Endothelial cell of umbilical vein (primary cell): ENCODE measurements around the gene CALHM1. TPM values are rescaled to one million over a fixed set of nuclear protein-coding genes. Genes with fewer than 3 reads are reported as not detected.

ENCODE experiments used
- BruUV-seq: library from RNA; stranded (reverse); fragments of 400-500 nt; replicated peaks from 2 replicates; lab custom pipeline; 2021; lab: Mats Ljungman, UMichigan
- CTCF ChIA-PET: fragments of 300-600, 350-600 bp; sonication (Branson Sonifier 250); formaldehyde crosslinking; loops from one replicate; lab custom pipeline; 2021; ENCODE audit warnings: antibody characterized with exemption, inconsistent platforms; lab: Charles Lee
- POLR2A ChIA-PET: fragments of 300-600, 350-600 bp; sonication (Branson Sonifier 250); formaldehyde crosslinking; loops from one replicate; lab custom pipeline; 2021; ENCODE audit warnings: antibody characterized with exemption, inconsistent platforms; lab: Charles Lee
- DNase-seq: peaks from one replicate; pipeline ENCODE4 v3.0.0-alpha.2; 2011; ENCODE audit warnings: low read depth, low spot score
- FAIRE-seq: peaks from 2 replicates; lab custom pipeline; 2011; peaks lifted over from hg19 to GRCh38; lab: Jason Lieb, UNC
- H2AFZ ChIP-seq: 2 replicates; pipeline ENCODE4 v1.6.0; 2012; ENCODE audit warnings: low read depth, low read length, control low read depth, inconsistent platforms
- H3K27ac ChIP-seq: 2 replicates; pipeline ENCODE4 v1.5.1; 2011; ENCODE audit warnings: low read depth, mild to moderate bottlenecking, control low read depth, low read length, moderate library complexity; ENCODE audit not compliant: insufficient read depth
- H3K27me3 ChIP-seq, 2 experiments: 2 replicates each; pipeline versions ENCODE4 v1.6.0 to v1.6.1; 2011; ENCODE audit warnings: low read length in 2 of 2, mixed read lengths in 1 of 2; ENCODE audit not compliant: control insufficient read depth in 2 of 2, insufficient read depth in 2 of 2
- H3K36me3 ChIP-seq, 2 experiments: 2 replicates in 1 of 2; 3 replicates in 1 of 2; pipeline ENCODE4 v1.5.1; 2011; ENCODE audit warnings: low read length in 2 of 2, mild to moderate bottlenecking in 1 of 2, moderate library complexity in 1 of 2; ENCODE audit not compliant: control insufficient read depth in 2 of 2, insufficient read depth in 2 of 2; ENCODE audit errors: extremely low read depth in 1 of 2
- H3K4me1 ChIP-seq: 3 replicates; pipeline ENCODE4 v1.5.1; 2011; ENCODE audit warnings: mild to moderate bottlenecking, low read length; ENCODE audit not compliant: control insufficient read depth, insufficient read depth; ENCODE audit errors: extremely low read depth
- H3K4me2 ChIP-seq: 2 replicates; pipeline ENCODE4 v1.6.1; 2011; ENCODE audit warnings: low read length, control low read depth, mixed read lengths; ENCODE audit not compliant: insufficient read depth
- H3K4me3 ChIP-seq, 3 experiments: fragments of 200-600 bp in 1 of 3; sonication (generic), shearing (Covaris generic) in 1 of 3; replicated peaks in 1 of 3; 2 replicates each; pipeline ENCODE4 v1.5.1; 2011 to 2016; ENCODE audit warnings: control low read depth in 3 of 3, low read length in 3 of 3, mild to moderate bottlenecking in 2 of 3, inconsistent platforms in 1 of 3, low read depth in 1 of 3, moderate library complexity in 1 of 3; ENCODE audit not compliant: insufficient read depth in 1 of 3
- H3K79me2 ChIP-seq: 2 replicates; pipeline ENCODE4 v1.6.0; 2012; ENCODE audit warnings: low read length, inconsistent platforms; ENCODE audit not compliant: control insufficient read depth, insufficient read depth
- H3K9ac ChIP-seq: replicated peaks from 2 replicates; pipeline ENCODE3; 2011; ENCODE audit warnings: low read length, control low read depth; ENCODE audit not compliant: insufficient read depth; ENCODE audit errors: extremely low read depth
- H3K9me1 ChIP-seq: replicated peaks from 3 replicates; pipeline ENCODE4 v1.6.0; 2011; ENCODE audit warnings: mild to moderate bottlenecking, low read length; ENCODE audit not compliant: control insufficient read depth, insufficient read depth; ENCODE audit errors: extremely low read depth
- H3K9me3 ChIP-seq: replicated peaks from 2 replicates; pipeline ENCODE4 v1.5.1; 2012; ENCODE audit warnings: low read length, inconsistent platforms; ENCODE audit not compliant: control insufficient read depth, insufficient read depth
- H4K20me1 ChIP-seq: replicated peaks from 2 replicates; pipeline ENCODE3; 2011; ENCODE audit warnings: mild to moderate bottlenecking, low read length; ENCODE audit not compliant: control insufficient read depth, insufficient read depth; ENCODE audit errors: extremely low read depth
- EZH2 ChIP-seq: IDR thresholded peaks from 2 replicates; pipeline ENCODE4 v1.6.1; 2012; ENCODE audit warnings: borderline replicate concordance, low read depth, mild to moderate bottlenecking, moderate library complexity, low read length, inconsistent platforms; ENCODE audit not compliant: severe bottlenecking
- FOS ChIP-seq: IDR thresholded peaks from 2 replicates; pipeline ENCODE4 v1.6.1; 2011; ENCODE audit warnings: mild to moderate bottlenecking, low read length, moderate library complexity, borderline replicate concordance; ENCODE audit not compliant: insufficient read depth
- GATA2 ChIP-seq: IDR thresholded peaks from 2 replicates; pipeline ENCODE4 v1.7.0; 2011; ENCODE audit warnings: low read depth, mild to moderate bottlenecking, moderate library complexity, mixed read lengths, low read length; ENCODE audit not compliant: insufficient read length, insufficient read depth
- JUN ChIP-seq: IDR thresholded peaks from 2 replicates; pipeline ENCODE4 v1.6.1; 2011; ENCODE audit warnings: borderline replicate concordance, low read depth; ENCODE audit not compliant: insufficient read length, insufficient read depth
- MAX ChIP-seq: IDR thresholded peaks from 2 replicates; pipeline ENCODE4 v1.6.1; 2011; ENCODE audit not compliant: insufficient read depth, insufficient read length
- MYC ChIP-seq: IDR thresholded peaks from one replicate; pipeline ENCODE4 v1.6.1; 2011; ENCODE audit warnings: mild to moderate bottlenecking, low read depth, low read length
- POLR2A ChIP-seq: IDR thresholded peaks from 2 replicates; pipeline ENCODE4 v1.6.1; 2012; ENCODE audit warnings: low read depth, mild to moderate bottlenecking, control low read depth, low read length
- POLR2AphosphoS5 ChIP-seq: IDR thresholded peaks from 2 replicates; pipeline ENCODE4 v1.6.1; 2012; ENCODE audit warnings: low read depth, mild to moderate bottlenecking, control low read depth, low read length, moderate library complexity; ENCODE audit not compliant: insufficient read depth
- dilution Hi-C: fragments of 300-500 bp; cut with MboI; formaldehyde crosslinking; loops from one replicate; pipeline ENCODE4 v1.15.0; 2019; ENCODE audit warnings: low sequenced_read_pairs; ENCODE audit not compliant: extremely low pct_ligation_motif_present
- intact Hi-C: fragments of 100-400 bp; cut with micrococcal nuclease; formaldehyde crosslinking; loops from one replicate; pipeline ENCODE4 v1.10.0; 2022
- polyA plus RNA-seq, 4 experiments: library from polyadenylated mRNA; depleted of rRNA in 3 of 4; stranded (reverse) in 3 of 4; unstranded in 1 of 4; fragments of >200 nt; gene quantifications; 2 replicates each; pipeline versions ENCODE4 v1.2.1 to v1.2.3, GENCODE V29; 2011 to 2012; ENCODE audit warnings: missing spikeins in 1 of 4
- total RNA-seq: library from RNA; stranded (reverse); gene quantifications from 2 replicates; pipeline ENCODE4 v1.2.3, GENCODE V29; 2021
- TF ChIP-seq, protein P1 (sequence below), 2 donors: IDR thresholded peaks; 1 replicate in 1 of 2; 2 replicates in 1 of 2; pipeline ENCODE4 v1.5.1; 2011; ENCODE audit warnings: low read length in 2 of 2, mild to moderate bottlenecking in 2 of 2, moderate library complexity in 2 of 2, control low read depth in 1 of 2, inconsistent platforms in 1 of 2, low read depth in 1 of 2; ENCODE audit not compliant: insufficient read depth in 1 of 2; ENCODE audit errors: extremely low read depth in 1 of 2

CALHM1 gene
- total and polyA plus RNA-seq, 2 donors (not counting 3 experiments of a cell fraction or from before 2014, with no cell fraction given), result not detected

DNA sequence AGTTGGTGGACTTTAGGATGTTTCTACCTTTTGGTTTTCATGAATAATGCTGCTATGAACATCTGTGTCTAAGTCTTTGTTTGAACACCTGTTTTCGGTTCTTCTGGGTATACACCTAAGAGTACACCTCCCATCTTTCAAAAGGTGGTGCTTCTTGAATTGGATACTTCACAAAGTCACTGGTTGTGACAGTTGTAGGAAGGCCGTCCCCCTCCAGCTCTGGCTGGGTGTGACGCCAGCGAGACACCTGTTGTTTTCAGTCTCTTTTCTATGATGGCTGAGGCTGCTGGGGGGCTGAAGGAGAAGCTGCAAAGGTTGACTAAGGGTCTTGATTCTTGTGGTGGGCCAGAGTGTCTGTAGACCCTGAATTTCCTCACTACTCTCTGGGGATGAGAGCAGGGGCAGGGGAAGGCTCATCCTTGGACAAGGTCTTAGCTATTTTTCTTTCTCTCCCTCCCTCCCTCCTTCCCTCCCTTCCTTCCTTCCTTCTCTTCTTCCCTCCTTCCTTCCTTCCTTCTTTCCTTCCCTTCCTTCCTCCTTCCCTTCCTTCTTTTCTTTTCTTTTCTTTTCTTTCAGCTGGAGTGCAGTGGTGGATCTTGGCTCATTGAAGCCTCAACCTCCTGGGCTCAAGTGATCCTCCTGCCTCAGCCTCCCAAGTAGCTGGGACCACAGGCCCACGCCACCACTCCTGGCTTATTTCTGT, 40.4 kb upstream of the CALHM1 start:
- no peak overlapping the region for H3K27ac ChIP-seq
- no peak overlapping the region for H3K4me3 ChIP-seq
- H3K27me3 ChIP-seq, result peaks cover 42 to 46% of the 10 kb centered on the region in 2 experiments
- ChIA-PET CTCF (no interaction called here), POLR2A (no interaction called here)
- no peak overlapping the region for H3K4me2 ChIP-seq
- no TSS peak for BruUV-seq
- DNase-seq (no peak), FAIRE-seq (peak; percentile 12)
- no peaks in the 10 kb centered on the region for H3K79me2 ChIP-seq
- no peaks in the 10 kb centered on the region for H4K20me1 ChIP-seq
- H3K4me1 ChIP-seq, result peaks cover 6% of the 10 kb centered on the region
- TF ChIP-seq, protein P1, sequence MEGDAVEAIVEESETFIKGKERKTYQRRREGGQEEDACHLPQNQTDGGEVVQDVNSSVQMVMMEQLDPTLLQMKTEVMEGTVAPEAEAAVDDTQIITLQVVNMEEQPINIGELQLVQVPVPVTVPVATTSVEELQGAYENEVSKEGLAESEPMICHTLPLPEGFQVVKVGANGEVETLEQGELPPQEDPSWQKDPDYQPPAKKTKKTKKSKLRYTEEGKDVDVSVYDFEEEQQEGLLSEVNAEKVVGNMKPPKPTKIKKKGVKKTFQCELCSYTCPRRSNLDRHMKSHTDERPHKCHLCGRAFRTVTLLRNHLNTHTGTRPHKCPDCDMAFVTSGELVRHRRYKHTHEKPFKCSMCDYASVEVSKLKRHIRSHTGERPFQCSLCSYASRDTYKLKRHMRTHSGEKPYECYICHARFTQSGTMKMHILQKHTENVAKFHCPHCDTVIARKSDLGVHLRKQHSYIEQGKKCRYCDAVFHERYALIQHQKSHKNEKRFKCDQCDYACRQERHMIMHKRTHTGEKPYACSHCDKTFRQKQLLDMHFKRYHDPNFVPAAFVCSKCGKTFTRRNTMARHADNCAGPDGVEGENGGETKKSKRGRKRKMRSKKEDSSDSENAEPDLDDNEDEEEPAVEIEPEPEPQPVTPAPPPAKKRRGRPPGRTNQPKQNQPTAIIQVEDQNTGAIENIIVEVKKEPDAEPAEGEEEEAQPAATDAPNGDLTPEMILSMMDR (IDR thresholded peaks at IDR 0.05; ENCODE audit: extremely low read depth in 1 of 2, insufficient read depth in 1 of 2, low read depth in 1 of 2, low read length in 2 of 2), result no peak
- TF ChIP-seq JUN, result no peak
- no peak for TF ChIP-seq MAX
- no peak for TF ChIP-seq GATA2
- no peak for TF ChIP-seq POLR2AphosphoS5
- TF ChIP-seq FOS, result no peak
- TF ChIP-seq EZH2, result no peak
- no peak for TF ChIP-seq POLR2A
- TF ChIP-seq MYC, result no peak
- no peaks in the 10 kb centered on the region for H3K9me1 ChIP-seq
- no peak overlapping the region for H3K9ac ChIP-seq
- intact Hi-C loops (no loop called here), dilution Hi-C loops (no loop called here)
- no peak overlapping the region for H2AFZ ChIP-seq
- H3K9me3 ChIP-seq, result no peaks in the 10 kb centered on the region
- no peaks in the 10 kb centered on the region for H3K36me3 ChIP-seq
